ENCODE results near the gene PIEZO2. TPM values are rescaled to one million over a fixed set of nuclear protein-coding genes. Genes with fewer than 3 reads are reported as not detected.

PIEZO2 gene
- polyA plus RNA-seq, 1 donor, result 23.7 TPM

- no peak for DNase-seq
Observed at GRCh38 chr18:10736984-10737383, 412.4 kb downstream of the PIEZO2 start.

DNA sequence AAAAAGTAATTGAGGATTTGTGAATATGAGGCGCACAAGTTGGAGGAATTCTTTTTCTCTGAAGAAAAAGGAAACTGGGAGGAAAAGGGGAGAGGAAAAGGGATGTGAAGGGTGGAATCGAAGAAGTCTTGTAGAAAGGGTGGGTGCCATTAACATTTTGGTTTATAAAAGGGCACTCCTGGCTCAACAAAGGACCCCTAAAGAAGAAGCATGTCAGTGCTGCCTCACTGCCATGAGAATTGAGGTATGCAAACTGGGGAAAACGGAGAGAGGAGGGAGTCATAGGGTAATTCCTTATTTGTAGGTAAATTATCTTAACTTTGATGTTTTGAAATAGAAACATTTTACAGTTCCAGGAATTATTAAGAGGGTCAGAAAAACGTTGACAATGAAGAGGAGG is 416.4 kb downstream of the PIEZO2 start:
- DNase-seq, result no peak

DNA sequence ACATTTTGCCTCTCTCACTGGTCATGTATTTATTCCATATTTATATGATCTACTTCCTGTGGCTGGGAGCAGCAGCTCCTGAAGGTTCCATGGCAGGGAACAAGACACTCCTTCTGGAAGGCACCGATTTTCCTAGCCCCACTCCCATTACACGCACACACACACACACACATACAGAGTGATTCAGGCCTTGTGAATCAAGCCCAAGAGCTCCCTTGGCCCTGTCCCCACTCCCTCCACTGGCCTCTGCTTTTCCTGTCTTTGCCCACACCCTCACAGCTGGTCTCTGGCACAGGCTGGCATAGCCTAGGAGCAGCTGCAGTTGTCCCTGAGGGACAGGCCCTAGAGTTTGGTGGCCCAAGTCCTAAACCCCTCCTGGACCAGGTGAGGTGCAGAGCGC is 421.9 kb downstream of the PIEZO2 start:
- DNase-seq, result no peak

DNA sequence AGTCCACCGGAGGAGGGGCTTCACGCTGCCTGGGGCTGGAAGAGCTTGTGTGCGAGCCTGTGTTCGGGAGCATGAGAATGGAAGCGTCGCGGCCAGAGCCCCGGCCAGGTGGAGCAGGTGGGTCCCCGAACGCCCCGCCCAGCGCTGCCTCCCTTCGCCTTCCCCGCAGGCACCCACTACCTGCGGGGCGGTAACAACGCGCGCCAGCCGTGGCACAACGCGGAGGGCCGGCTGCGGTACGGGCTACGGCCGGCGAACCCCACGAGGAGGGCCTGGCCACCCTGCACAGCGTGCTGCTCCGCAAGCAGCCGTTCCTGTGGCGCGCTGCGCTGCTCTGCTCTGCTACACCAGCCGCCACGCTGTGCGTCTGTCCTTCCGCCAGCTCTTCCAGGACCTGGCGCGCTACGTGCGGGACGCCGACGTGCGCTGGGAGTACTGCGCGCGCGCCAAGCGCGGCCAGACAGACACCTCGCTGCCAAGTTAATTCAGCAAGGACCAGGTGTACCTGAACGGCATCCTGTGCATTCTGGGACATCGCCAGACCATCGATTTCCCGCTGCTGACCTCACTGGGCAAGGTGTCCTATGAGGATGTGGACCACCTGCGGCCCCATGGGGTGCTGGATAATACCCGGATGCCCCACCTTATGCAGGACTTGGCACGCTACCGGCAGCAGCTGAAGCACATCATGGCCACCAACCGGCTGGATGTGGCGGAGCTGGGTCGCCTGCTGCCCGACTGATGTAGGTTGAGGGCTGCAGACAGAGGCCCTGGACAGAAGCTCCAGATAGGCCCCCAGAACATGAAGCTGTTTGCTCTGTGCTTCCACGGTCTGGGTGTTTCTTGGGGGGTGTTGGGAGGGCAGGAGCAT is 422.9 kb downstream of the PIEZO2 start:
- DNase-seq, result no peak

DNA sequence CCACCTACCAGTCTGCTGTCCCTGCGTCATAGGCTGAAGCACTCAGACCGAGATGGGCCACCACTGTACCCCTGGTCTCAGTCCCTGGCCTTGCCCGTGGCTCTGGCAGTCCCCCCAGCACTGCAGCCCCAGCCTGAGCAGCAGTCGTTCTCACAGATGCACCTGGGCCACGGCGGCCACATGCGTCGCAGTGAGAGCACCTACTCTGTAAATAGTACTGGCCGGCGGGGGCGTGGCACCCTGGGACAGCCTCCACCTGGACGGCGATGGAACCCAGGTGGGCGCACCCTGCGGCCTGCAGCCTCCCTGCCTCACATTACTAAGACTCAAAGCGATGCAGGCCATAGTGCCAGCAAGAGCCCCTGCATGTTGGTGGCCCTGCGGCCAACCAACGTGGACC is 424.7 kb downstream of the PIEZO2 start:
- no peak for DNase-seq

GRCh38 chr18:10723496-10723895 is 425.9 kb downstream of the PIEZO2 start:
- no peak for DNase-seq

- no peak for DNase-seq
Observed at GRCh38 chr18:10718809-10719208, 430.6 kb downstream of the PIEZO2 start.

- no peak for DNase-seq
Observed at GRCh38 chr18:10715791-10716190, 433.6 kb downstream of the PIEZO2 start.

DNA sequence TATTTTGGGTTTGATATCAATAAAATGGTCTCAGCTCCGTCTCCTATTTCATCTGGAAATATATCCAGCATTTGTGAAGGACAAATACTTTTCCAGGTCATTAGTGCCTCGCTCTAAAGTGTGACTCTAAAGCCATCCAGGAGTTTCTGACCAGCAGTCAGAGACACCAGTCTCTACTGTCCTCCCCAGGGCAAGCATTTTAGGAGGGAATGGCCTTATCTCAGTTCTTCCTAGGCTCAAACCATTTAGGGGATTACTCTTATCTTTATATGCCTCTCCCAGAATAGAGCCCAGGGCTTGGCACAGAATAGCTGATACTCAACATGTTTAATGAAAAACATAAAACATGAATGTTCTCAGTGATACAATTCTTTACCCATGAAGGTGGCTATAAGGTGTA is 436.0 kb downstream of the PIEZO2 start:
- DNase-seq, result no peak

DNA sequence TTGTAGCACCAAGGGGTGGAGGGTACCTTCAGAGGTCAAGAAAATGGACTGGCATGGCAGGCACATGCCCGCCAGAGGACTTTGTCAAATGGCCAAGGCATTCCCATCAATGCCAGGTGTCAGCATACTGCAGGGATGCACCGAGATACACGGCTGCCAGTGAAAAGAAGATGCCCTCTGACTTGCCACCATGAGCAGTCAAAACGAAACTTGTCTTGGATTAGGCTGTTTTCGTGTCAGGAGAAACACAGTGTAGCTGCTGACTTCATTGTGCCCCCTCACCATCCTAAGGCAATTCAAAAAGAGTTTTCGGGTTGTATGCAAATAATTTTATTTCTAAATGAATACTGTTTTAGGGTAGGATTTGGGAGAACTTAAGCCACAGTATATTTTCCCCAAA is 442.1 kb downstream of the PIEZO2 start:
- no peak for DNase-seq

- DNase-seq, result no peak
Observed at GRCh38 chr18:10705786-10706185, 443.6 kb downstream of the PIEZO2 start.

DNA sequence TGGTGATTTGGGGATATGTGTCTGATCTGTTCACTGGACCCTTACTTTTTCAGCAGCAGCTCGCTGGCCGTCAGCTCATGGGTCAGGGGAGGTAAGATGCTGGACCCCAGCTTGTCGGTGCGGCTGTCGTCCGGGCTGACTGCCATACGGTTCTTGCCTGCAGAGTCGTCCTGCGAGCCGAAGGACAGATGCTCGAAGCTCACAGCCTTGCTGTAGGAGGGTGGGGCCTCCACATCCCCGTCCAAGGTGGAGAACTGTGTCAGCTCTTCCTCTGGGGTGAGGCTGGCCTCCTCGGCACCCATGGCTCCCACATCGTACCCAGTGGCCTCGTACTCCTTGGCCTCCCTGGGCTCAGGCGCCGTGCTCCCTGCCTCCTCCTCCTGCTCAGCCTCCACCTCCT is 444.1 kb downstream of the PIEZO2 start:
- DNase-seq, result no peak

- DNase-seq, result no peak
Observed at GRCh38 chr18:10702206-10702605, 447.2 kb downstream of the PIEZO2 start.

- no peak for DNase-seq
Observed at GRCh38 chr18:10690366-10690765, 459.0 kb downstream of the PIEZO2 start.

- no peak for DNase-seq
Observed at GRCh38 chr18:10690035-10690329, 459.4 kb downstream of the PIEZO2 start.

- DNase-seq, result no peak
Observed at GRCh38 chr18:10689236-10690034, 459.9 kb downstream of the PIEZO2 start.

- no peak for DNase-seq
Observed at GRCh38 chr18:10688766-10689165, 460.6 kb downstream of the PIEZO2 start.

DNA sequence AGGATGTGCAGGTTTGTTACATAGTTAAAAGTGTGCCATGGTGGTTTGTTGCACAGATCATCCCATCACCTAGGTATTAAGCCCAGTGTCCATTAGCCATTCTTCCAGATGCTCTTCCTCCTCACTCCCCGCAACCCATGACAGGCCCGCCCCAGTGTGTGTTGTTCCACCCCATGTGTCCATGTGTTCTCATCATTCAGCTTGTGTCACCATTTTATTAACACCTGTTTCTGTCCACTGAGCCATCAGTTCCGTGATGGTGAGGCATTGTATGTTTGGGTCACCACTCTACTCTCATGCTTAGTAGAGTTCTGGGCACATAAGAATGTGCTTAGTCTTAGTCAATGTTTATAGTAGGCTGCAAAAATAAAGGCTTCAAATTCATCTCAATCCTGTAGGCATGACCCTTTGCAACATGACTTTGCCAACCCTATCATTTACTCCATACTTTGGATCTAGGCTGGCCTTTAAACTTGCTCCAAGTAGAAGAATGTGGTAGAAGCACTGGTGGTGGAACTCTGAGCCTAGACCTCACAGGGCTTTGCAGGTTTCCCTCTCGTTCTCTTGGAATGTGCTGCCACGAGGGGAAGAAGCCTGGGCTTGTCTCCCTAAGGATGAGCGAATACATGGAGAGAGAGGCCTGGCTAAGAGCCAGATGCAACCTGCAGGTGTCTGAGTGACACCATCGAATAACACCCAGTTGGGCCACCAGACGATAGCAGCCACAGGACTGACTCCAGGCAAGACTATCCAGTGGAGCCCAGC is 462.0 kb downstream of the PIEZO2 start:
- DNase-seq, result no peak

- DNase-seq, result no peak
Observed at GRCh38 chr18:10686308-10686707, 463.1 kb downstream of the PIEZO2 start.

GRCh38 chr18:10685484-10685883 is 463.9 kb downstream of the PIEZO2 start:
- DNase-seq, result no peak

DNA sequence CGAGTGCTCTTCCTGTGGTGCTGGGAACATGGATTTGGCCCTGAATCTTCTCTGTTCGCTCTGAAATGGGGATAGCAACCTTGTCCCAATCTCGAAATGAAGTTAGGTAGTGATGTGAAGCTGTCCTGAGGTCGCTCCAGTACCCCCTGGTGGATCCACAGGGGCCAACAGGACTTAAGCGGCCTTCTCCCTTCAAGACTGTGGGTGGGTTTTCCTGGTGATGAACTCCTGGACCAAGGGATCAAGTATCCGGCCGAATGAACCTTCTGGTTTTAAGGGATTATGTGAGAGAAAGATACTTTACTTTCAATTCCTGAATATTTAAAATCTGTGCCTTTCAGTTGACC is 467.0 kb downstream of the PIEZO2 start:
- DNase-seq, result no peak

DNA sequence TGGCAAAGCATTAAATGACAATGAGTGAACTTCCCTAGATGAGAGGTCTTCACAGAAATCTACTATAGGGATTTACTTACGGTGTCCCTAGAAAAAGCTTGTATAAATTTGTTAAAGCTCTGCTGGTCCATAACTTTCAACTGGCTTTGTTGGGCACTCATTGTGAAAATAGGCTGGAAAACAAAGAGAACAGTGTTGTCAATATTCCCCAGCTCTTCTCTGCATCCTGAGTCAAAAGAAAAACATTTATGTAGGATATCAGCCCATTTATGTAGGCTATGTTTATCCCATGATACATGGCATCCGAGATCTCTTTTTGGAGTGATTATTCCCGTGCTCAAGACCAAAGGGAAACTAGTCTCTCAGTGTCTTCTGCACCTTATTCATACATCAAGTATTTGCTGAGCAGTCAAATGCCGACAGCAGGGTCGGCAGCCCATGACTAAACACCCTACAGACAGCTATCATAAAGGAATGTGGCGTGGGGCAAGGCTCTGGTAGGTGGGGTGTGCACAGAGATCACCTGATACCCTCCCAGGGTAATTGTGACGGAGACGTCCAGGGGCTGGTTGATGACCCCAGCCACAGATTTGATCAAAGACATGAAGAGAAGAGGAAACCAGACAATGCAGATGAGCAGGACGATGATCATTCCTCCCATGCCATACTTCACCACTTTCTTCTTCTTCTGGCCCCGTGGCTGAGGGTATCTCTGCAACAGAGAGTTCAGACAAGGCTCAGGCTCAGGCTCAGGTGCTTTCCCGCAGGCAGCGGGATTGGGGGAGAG is 467.6 kb downstream of the PIEZO2 start:
- DNase-seq, result no peak

Data from left kidney (tissue), 2 donors.